GM19240 (cell line): ENCODE data around the gene BLNK.
"Not testable (repeated sequence)": the region's sequence is repeated elsewhere in the genome, so short reads cannot be mapped to it uniquely, and the experiment has no call there.

ENCODE experiments used
- DNase-seq: peaks from one replicate; pipeline ENCODE4 v3.0.0; 2011; ENCODE audit warnings: low spot score; ENCODE audit not compliant: insufficient read length

BLNK gene

DNA sequence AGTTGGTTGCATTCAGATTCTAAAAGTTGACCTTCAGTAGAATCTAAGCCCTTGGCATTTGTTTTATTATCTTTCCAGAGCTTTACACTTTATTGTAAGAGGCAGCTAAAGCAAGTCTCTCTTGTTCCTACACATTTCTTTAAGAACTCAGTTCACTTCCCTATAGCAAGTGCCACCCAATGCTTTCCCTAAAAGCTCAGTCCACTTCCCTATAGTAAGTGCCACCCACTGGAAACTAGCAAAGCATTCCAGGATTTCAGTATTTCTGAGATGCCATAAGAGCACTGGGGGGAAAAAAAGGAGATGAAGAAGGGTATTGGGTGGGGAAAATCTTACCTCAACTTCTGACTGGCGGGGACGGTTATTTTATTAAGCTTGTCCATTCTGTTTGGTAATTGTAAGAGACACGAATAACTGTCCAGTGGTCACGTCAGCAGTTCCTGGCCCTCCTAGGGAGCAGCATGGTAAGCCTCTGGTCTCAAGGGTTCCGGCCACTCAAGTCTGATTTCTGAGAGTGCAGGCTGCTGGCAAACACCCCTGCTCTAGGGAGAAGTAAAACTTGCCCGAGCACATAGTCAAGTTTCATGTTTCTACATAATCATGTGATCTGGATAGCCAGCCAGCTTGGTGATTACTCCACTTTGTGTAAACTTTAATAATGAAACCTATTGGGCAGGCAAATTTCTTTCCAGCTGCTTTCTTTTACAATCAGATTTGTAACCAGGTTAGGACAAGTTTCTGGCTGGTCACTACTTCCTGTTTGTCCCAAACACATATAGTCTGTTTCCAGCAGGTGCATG is at the start of gene BLNK:
Gene BLNK, minus strand, starts transcription at position 554 of the 800 bp plus-strand sequence. Its CDS starts 171 bp downstream, at position 383.
- peak; percentile 53 for DNase-seq

- DNase-seq, result no peak
Observed at GRCh38 chr10:96319754-96320474, 48.5 kb upstream of the BLNK start.

DNA sequence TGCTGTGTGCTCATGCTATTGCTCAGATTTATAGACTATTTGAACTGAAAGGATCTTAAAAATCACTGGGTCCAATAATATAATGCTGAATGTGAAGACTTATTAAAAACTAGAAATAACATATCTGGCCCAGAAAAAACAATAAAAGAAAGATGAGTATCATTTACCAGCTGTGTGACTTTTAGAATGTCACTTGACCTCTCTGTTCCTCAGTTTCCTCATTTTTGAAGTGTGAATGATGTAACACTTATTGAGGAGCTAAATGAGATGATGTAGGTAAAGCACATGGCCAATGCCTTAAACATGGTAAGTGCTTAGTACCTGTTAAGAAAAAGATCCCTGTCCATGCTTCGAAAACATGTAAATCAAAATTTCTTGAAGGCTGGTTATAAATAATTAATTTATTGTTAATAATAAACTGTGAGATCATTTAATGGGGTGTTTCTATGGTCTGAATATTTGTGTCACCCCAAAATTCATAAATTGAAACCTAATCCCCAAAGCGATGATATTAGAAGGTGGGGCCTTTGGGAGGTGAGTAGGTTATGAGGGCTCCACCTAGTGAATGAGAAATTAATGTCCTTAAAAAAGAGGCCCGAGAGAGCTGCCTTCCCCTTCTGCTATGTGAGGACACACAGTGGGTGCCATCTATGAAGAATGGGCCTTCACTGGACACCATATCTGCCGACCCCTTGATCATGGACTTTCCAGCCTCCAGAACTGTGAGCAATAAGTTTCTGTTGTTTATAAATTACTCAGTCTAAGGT is 45.9 kb upstream of the BLNK start:
- DNase-seq, result no peak

GRCh38 chr10:96313344-96313743 is 42.0 kb upstream of the BLNK start:
- no peak for DNase-seq

GRCh38 chr10:96311180-96311715 is 39.9 kb upstream of the BLNK start:
- no peak for DNase-seq

GRCh38 chr10:96310321-96310669 is 38.9 kb upstream of the BLNK start:
- no peak for DNase-seq

- DNase-seq, result no peak
Observed at GRCh38 chr10:96309628-96310320, 38.4 kb upstream of the BLNK start.

DNA sequence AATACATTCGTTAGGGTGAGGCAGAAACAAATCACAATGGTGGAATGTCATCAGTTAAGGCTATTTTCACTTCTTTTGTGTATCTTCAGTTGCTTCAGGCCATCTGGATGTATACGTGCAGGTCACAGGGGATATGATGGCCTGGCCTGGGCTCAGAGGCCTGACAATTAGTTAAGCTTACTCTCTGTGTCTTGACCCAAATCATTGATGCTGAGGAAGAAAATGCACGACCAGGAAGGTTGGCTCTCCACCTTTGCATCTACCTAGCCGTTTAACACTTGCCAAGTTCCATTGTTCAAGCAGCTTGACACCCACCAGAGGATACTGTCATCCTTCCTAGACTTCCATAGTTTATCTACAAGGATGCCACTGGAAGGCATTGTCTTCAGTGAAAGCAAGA is 37.5 kb upstream of the BLNK start:
- not testable (repeated sequence) for DNase-seq

DNA sequence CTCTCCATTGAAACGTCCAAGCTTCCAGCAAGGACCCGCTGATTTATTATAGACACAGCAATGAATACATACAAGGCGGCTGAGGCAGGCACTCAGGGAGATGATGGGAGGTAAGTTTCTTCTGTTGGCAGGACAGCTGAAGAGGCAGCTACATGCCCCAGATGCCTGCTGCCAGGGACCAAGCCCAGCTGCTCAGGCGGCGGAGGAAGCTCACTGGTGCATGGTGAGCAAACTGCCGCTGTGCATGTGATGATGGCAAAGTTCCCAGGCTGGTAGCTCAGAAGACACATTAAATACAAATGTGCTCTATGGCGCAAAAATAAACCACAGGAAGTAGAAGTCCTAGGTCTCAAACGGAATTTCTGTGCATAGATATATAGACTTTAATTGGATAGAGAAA is 35.1 kb upstream of the BLNK start:
- DNase-seq, result no peak

- no peak for DNase-seq
Observed at GRCh38 chr10:96305019-96305418, 33.6 kb upstream of the BLNK start.

DNA sequence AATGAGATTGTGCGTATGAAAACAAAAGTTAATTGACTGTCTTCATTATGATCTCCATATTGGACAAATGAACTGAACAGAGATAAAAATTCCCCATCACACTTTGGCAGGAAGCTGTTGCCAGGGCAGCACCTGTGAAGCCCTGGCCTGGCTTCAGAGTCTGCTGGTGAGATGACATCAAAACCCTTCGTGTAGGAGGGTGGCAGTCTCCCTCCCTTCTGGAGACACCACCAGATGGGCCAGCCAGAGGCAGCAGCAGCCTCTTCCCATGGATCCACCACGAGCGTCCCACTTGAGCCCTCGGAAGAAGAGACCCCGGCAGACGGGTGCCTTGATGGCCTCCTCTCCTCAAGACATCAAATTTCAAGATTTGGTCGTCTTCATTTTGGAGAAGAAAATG is 32.9 kb upstream of the BLNK start, which contains the start of gene DNTT:
Gene DNTT, plus strand, starts transcription at position 205 of the 400 bp plus-strand sequence. Its CDS starts 64 bp downstream, at position 269.
- DNase-seq, result no peak

GRCh38 chr10:96301616-96302015 is 30.2 kb upstream of the BLNK start:
- no peak for DNase-seq

DNA sequence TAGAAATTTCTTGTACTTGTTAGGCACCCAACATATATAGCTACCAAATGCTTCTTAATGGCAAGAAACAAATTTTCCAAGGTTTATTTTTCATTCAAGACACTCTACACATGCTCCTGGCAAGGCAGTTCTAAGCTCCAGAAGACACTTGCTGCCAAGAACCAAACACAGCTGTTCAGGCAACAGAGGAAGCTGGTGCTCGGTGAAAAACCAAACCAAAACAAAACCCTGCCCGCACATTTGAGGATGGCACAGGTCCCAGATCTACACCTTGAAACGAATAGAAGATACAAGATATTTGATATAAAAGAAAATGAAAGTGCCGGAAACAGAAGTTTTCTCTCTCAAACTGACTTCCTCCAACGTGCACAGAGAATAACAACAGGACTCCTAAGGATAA is 28.0 kb upstream of the BLNK start:
- no peak for DNase-seq

GRCh38 chr10:96298362-96298761 is 27.0 kb upstream of the BLNK start:
- no peak for DNase-seq

- no peak for DNase-seq
Observed at GRCh38 chr10:96297486-96297885, 26.1 kb upstream of the BLNK start.

DNA sequence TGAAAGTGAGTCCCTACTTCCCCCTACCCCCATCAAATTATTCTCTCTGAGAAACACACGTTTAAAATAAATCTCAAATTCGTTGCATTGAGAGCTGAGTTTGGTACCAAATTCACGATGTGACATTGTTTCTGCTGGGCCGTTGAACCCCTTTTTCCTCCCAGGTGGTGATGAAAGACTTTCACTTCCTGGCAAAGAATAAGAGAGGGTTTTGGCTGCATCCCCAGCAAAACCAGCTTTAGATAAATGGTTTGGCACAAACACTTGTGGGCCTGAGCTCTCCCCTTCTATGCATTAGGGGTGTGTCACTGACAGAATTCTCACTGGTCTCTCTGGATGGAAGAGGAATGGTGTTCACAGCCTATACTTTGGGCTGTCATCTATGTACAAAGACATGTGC is 24.1 kb upstream of the BLNK start:
- no peak for DNase-seq

DNA sequence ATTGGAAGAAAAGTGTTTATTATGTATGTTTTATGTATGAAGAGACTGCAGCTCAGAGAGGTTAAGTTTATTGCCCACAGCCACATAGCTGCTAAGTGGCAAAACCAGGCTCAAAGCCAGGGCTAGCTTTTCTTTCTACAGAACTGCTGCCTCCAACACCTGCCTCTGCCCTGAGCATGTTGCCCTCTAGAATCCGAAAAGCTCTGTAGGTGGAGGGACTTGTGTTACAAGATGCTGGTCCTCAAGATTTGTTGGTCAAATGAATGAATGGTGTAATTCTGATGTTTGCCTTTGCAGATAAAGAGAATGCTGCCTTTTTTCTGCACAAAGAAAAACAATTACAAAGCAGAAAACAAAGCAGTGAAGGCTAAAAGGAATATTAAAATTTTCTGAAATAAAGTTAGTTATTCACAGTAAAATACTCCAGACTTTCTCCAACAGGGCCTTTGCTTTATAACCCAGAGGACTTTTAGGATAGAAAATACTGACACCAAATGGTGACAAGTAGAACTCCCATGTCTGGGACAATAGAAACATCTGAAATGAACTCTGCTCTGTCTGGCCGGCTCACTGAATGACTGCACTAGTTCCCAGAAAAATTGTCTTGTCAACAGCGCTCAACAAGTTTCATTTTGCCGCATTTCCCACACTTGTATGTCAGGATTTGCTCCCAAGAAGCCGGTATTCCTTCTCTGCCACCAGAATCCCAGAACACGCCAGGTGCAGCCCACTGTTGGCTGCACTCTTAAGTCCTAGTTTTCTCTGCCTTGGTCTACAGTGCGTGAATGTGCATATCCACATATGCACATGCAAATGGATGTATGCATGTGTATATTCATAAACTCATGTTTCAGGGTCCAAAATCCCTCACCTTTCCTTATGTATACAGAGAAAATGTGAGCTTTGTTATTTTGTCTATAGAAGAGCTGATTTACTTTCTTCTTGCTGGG is 21.9 kb upstream of the BLNK start:
- DNase-seq, result no peak

- DNase-seq, result no peak
Observed at GRCh38 chr10:96290368-96291133, 19.2 kb upstream of the BLNK start.

GRCh38 chr10:96289218-96289910 is 18.0 kb upstream of the BLNK start:
- no peak for DNase-seq
